DOHH2 (cell line): Measurements from ENCODE around the gene NPAS3.

ENCODE experiments used
- CTCF ChIP-seq: fragments of 200-600 bp; sonication (generic); IDR thresholded peaks from one replicate; pipeline ENCODE4 v1.5.1; 2014; ENCODE audit warnings: antibody characterized with exemption, mild to moderate bottlenecking, low read depth, low read length; ENCODE audit not compliant: poor library complexity, severe bottlenecking
- EZH2phosphoT487 ChIP-seq: fragments of 200-600 bp; sonication (generic); IDR thresholded peaks from 2 replicates; pipeline ENCODE4 v1.6.1; 2017; ENCODE audit warnings: borderline replicate concordance, mild to moderate bottlenecking, antibody characterized with exemption, low read length, moderate library complexity, mixed read lengths

GRCh38 chr14:33733310-33733709 lies 794.6 kb downstream of the NPAS3 start:
- TF ChIP-seq CTCF, result no peak
- no peak for TF ChIP-seq EZH2phosphoT487
